Stimulated activated CD8-positive, alpha-beta memory T cell treated with anti-CD3 and anti-CD28 coated beads, Interleukin-7, amount 100 ng/mL, for 48 hours (primary cell): ENCODE measurements around the gene GNB4.

Experiments used
- DNase-seq, 2 donors: peaks; one replicate each; pipeline ENCODE4 v3.0.0-alpha.2; 2020; ENCODE audit warnings: low read depth in 1 of 2; ENCODE audit errors: extremely low read depth in 1 of 2

The GNB4 gene

GRCh38 chr3:179369621-179370020 is 81.6 kb downstream of the GNB4 start:
- DNase-seq: no peak

- DNase-seq: no peak
These were observed 87.9 kb downstream of the GNB4 start for GRCh38 chr3:179363332-179363731.

- no peak for DNase-seq
These were observed 95.3 kb downstream of the GNB4 start for GRCh38 chr3:179355996-179356395.

DNA sequence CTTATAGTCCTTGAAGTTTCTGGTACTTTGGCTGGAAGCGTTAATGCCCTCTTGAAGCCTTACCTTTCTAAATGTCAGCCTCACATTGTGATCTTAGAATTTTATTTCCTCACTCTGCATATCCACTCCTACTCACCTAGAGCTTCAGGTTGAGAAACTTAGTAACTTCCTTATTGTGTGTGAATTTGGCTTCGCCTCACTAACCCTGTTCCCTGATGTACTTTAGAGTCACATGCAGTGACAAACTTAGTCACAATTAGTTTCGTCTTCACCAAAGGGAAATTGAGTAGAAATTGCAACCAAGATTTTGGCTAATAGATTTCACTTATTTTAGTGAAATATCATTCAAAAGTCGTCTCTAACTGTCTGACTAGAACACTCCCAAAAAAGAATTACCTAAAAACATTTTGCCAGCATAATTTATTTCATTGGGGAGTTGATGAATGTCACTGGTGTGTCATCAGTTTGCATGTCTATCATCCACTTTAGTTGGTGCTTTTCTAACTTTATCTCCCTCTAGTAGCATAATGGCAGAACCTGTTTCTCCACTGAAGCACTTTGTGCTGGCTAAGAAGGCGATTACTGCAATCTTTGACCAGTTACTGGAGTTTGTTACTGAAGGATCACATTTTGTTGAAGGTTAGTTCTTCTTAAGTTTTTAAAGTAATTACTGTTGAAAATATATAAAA is 102.8 kb downstream of the GNB4 start:
- no peak for DNase-seq

- peak; percentile 71 to 87 for DNase-seq
These were observed 103.7 kb downstream of the GNB4 start, which contains the start of gene MFN1 for GRCh38 chr3:179347345-179348194. MFN1 (plus strand) TSS chr3:179347709; CDS start chr3:179348852, 1,143 bp downstream.
